Left colon (tissue), 2 donors: ENCODE data around the gene SOCS6. TPM values are rescaled to one million over a fixed set of nuclear protein-coding genes. Genes with fewer than 3 reads are reported as not detected.

Experiments
- ATAC-seq: fragments of 200-7000 bp; cut with Tn5 transposase; one replicate; pipeline ENCODE4 v1.9.1; 2020; ENCODE audit warnings: mild to moderate bottlenecking, moderate library complexity
- DNase-seq, 2 donors: peaks; one replicate each; pipeline ENCODE4 v3.0.0-alpha.2; 2020
- intact Hi-C, 2 donors: fragments of 100-400 bp; cut with DNase I in 1 of 2; cut with micrococcal nuclease in 1 of 2; formaldehyde crosslinking; loops; one replicate each; pipeline versions ENCODE4 v1.11.2 to v1.14.0; 2022; cut with DNase I, micrococcal nuclease
- total RNA-seq, 2 donors: library from RNA; stranded (reverse); fragmentation: NEBNext Ultra II Directional; extraction: Animal tissue kit (Norgen Biotek cat#: 25700); gene quantifications; one replicate each; pipeline ENCODE4 v1.2.1, GENCODE V29; 2021
- donor health status: DM: no; HTN: no; CAD: no.
- donor health status: DM: yes; HTN: yes; CAD: no.

Gene SOCS6
- total RNA-seq, 2 donors from 2014 or later, result 42.0 to 47.6 TPM

GRCh38 chr18:70311726-70312125, 22.9 kb downstream of the SOCS6 start:
- intact Hi-C loops, result no loop called here
- DNase-seq, result no peak
- no peak for ATAC-seq

GRCh38 chr18:70313640-70314039, 24.8 kb downstream of the SOCS6 start:
- ATAC-seq, result no peak
- DNase-seq, result no peak
- intact Hi-C loops, result no loop called here

- DNase-seq, result no peak
- peak; percentile 76 for ATAC-seq
- intact Hi-C loops, result no loop called here
These were observed 25.4 kb downstream of the SOCS6 start for GRCh38 chr18:70314151-70314782.

GRCh38 chr18:70319187-70319586, 30.3 kb downstream of the SOCS6 start:
- DNase-seq, result no peak
- ATAC-seq, result no peak
- intact Hi-C loops, result no loop called here

GRCh38 chr18:70321616-70322015, 32.8 kb downstream of the SOCS6 start:
- DNase-seq, result no peak
- ATAC-seq, result peak; percentile 43
- intact Hi-C loops, result no loop called here

GRCh38 chr18:70322385-70322784, 33.5 kb downstream of the SOCS6 start:
- no peak for ATAC-seq
- intact Hi-C loops, result no loop called here
- no peak for DNase-seq

- intact Hi-C loops, result no loop called here
- ATAC-seq (peak; percentile 25), DNase-seq (no peak)
These were observed 34.1 kb downstream of the SOCS6 start for GRCh38 chr18:70322928-70323327.

- intact Hi-C loops, result no loop called here
- ATAC-seq (no peak), DNase-seq (no peak)
These were observed 36.1 kb downstream of the SOCS6 start for GRCh38 chr18:70324897-70325296.

- DNase-seq, result no peak
- intact Hi-C loops, result no loop called here
- no peak for ATAC-seq
These were observed 37.4 kb downstream of the SOCS6 start for GRCh38 chr18:70326255-70326654.

DNA sequence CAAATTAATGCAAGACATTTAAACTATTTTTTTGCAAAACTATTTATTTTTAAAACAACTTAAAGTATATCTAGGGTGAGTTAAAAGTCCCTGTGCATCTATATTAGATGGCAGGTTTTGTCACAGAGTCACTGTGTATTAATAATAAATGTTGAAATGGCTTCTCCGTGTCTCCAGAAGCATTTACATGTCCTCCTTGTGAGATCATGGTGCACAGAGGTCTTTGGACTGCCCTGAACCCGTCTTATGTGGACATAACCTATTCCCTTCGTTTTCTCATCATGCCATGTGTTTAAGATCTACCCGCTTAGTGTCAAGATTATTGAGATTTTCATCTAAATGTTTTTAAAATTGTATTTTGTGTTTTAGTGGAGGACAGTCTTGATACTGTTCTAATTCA, 39.3 kb downstream of the SOCS6 start:
- ATAC-seq (no peak), DNase-seq (no peak)
- intact Hi-C loops, result no loop called here

GRCh38 chr18:70329071-70329470, 40.2 kb downstream of the SOCS6 start:
- intact Hi-C loops, result no loop called here
- DNase-seq, result no peak
- no peak for ATAC-seq

- DNase-seq (no peak), ATAC-seq (no peak)
- intact Hi-C loops, result no loop called here
These were observed 42.0 kb downstream of the SOCS6 start for GRCh38 chr18:70330887-70331286.

DNA sequence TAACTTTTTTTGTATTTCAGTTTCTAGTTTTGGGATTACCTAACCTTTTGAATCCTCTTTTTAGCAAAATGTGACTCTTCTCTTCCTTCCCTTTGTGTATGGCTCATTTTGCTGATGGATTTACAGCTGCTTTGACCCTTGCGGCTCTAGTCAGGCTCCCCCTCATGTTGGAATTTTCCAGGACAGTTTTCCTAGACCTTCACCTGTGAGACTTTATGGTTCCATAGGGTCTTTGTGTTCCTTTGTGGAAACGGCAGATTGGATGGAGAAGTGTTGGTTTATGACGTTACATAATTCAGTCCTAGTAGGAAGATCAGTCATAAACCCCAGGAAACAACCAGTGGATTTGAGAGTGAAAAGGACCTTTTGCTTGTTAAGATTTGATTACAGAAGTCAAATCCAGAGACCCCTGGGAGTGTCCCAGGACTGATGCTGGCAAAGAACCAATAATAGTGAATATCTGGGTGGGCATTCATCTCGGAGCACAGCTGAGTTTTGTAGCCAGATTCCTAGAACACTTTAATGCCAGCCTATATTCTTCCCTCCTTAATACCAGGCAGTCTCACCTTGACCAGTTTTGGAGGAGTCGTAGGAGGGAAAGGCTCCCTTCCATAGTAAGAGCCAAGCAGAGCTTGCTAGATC, 42.7 kb downstream of the SOCS6 start:
- DNase-seq (no peak), ATAC-seq (no peak)
- intact Hi-C loops, result no loop called here

DNA sequence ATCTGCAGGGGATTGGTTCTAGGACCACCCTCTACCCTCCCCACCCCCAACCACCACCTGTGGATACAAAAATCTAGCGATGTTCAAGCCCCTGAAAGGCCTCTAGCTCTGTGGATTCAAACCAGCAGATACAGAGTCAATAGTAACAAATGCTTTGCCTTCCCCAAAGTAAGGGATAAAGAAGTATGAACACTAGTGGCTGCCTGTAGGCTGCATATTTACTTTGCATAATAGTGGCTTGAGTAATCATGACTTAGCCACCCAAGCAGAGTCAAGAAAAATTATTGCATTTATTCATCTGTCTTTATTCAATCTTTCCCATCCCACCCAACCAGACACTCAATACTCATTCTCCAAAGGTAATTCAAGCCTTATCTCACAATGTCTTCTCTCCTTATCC, 43.8 kb downstream of the SOCS6 start:
- intact Hi-C loops, result no loop called here
- ATAC-seq, result no peak
- no peak for DNase-seq

GRCh38 chr18:70333316-70333715, 44.5 kb downstream of the SOCS6 start:
- intact Hi-C loops, result no loop called here
- ATAC-seq, result no peak
- DNase-seq, result no peak

DNA sequence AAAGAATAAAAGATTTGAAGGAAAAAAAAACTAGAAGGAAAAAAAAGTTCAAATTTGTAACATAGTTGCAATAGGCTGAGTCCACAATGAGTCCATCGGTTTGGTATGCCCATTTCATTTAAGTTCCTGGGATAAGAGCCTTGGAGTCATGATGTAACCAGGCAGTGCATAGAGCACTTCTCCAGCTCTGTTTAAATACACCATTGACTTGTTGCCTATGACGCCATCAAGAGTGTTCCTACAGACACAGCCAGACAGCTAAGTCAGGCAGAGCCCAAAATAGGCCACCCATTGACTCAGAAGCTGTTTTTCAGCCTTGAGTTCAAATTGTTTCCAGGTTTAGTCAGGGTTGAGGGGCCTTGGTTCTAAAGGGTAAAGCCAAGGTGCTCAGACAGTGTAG, 44.9 kb downstream of the SOCS6 start:
- intact Hi-C loops, result no loop called here
- no peak for ATAC-seq
- no peak for DNase-seq

GRCh38 chr18:70334264-70334663, 45.4 kb downstream of the SOCS6 start:
- ATAC-seq, result no peak

GRCh38 chr18:70334728-70335329, 46.0 kb downstream of the SOCS6 start:
- peak; percentile 40 for ATAC-seq
- DNase-seq, result no peak
- intact Hi-C loops, result no loop called here

More at GRCh38 chr18:70334264-70334663, 45.4 kb downstream of the SOCS6 start:
- intact Hi-C loops, result no loop called here
- no peak for DNase-seq

GRCh38 chr18:70335892-70336726, 47.3 kb downstream of the SOCS6 start:
- intact Hi-C loops, result no loop called here

More at GRCh38 chr18:70335892-70336726, 47.3 kb downstream of the SOCS6 start:
- DNase-seq (no peak), ATAC-seq (no peak)
